ENCODE measurements around the gene TAS1R1.

DNA sequence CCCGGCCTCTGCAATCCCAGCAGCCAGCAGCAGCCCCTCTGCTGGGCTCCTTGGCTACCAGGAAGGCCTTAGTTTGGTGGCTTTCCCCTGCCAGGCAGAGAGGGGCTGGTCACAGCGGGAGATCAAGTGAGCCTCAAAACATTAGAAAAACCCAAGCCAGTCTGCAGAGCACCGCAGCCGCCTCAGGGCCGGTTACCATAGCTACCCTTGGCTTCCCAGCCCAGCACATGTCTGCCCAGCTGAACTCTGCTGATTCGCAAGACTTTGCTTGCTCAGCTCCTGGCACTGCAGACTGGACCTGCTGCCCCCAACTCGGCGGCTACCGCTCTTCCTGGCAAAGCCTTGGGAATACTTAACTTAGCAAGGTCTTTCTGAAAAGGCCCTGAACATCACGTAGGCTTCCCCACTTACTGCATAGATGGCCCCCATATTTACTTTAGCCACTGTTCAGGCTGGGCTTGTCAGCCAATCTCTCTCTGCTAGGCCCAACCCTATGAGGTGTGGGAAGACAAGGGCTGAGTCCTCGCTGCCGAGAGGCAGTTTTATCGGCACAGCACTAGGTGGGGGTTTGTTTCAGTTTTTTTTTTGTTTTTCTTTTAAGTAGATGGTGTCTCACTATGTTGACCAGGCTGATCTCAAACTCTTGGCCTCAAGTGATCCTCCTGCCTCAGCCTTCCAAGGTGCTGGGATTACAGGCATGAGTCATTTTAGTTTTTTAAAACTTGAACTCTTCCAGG, 35.0 kb upstream of the TAS1R1 start:
- TF ChIP-seq, protein P1, sequence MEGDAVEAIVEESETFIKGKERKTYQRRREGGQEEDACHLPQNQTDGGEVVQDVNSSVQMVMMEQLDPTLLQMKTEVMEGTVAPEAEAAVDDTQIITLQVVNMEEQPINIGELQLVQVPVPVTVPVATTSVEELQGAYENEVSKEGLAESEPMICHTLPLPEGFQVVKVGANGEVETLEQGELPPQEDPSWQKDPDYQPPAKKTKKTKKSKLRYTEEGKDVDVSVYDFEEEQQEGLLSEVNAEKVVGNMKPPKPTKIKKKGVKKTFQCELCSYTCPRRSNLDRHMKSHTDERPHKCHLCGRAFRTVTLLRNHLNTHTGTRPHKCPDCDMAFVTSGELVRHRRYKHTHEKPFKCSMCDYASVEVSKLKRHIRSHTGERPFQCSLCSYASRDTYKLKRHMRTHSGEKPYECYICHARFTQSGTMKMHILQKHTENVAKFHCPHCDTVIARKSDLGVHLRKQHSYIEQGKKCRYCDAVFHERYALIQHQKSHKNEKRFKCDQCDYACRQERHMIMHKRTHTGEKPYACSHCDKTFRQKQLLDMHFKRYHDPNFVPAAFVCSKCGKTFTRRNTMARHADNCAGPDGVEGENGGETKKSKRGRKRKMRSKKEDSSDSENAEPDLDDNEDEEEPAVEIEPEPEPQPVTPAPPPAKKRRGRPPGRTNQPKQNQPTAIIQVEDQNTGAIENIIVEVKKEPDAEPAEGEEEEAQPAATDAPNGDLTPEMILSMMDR (IDR thresholded peaks at IDR 0.05; ENCODE audit: borderline replicate concordance, extremely low read depth, low read length, poor library complexity, severe bottlenecking), result no peak
- no peak for TF ChIP-seq EZH2 (IDR thresholded peaks at IDR 0.05; ENCODE audit: borderline replicate concordance, low read depth, low read length, severe bottlenecking)

Data from DND-41 (cell line).